Adrenal gland (tissue), 12 donors: ENCODE results near the gene RPA4. TPM values are rescaled to one million over a fixed set of nuclear protein-coding genes. Genes with fewer than 3 reads are reported as not detected.

Source experiments
- DNase-seq, 7 donors: peaks; one replicate each; pipeline ENCODE4 v3.0.0-alpha.2; 2019 to 2020
- H3K27ac ChIP-seq, 5 donors: fragments of 200-600 bp; sonication (generic) in 4 of 5; 1 replicate in 3 of 5; 2 replicates in 2 of 5; pipeline versions ENCODE4 v1.5.1 to v1.8.0; 2016 to 2020; ENCODE audit warnings: mild to moderate bottlenecking in 1 of 5
- H3K27me3 ChIP-seq: fragments of 200-600 bp; 2 replicates; pipeline ENCODE4 v1.8.0; 2021
- H3K36me3 ChIP-seq, 2 donors: fragments of 200-600 bp; replicated peaks in 1 of 2; 1 replicate in 1 of 2; 2 replicates in 1 of 2; pipeline versions ENCODE4 v1.5.1 to v1.8.0; 2018 to 2022
- H3K4me1 ChIP-seq, 2 donors: fragments of 200-600 bp; replicated peaks in 1 of 2; 1 replicate in 1 of 2; 2 replicates in 1 of 2; pipeline versions ENCODE4 v1.5.1 to v1.8.0; 2018 to 2021
- H3K4me3 ChIP-seq, 4 donors: fragments of 200-600 bp; sonication (generic) in 3 of 4; one replicate each; pipeline ENCODE4 v1.5.1; 2016 to 2018
- H3K9me3 ChIP-seq, 3 donors: fragments of 200-600 bp; sonication (generic) in 1 of 3; replicated peaks in 1 of 3; 1 replicate in 2 of 3; 2 replicates in 1 of 3; pipeline versions ENCODE4 v1.5.1 to v1.8.0; 2016 to 2021
- CTCF ChIP-seq, 6 experiments: fragments of 450-650 bp in 4 of 6; fragments of 200-600 bp in 2 of 6; sonication (generic) in 1 of 6; IDR thresholded peaks; 1 replicate in 5 of 6; 2 replicates in 1 of 6; pipeline versions ENCODE4 v1.5.1 to v1.8.0; 2016 to 2021; ENCODE audit warnings: antibody characterized with exemption in 6 of 6, mild to moderate bottlenecking in 2 of 6, moderate library complexity in 1 of 6
- POLR2A ChIP-seq, 2 donors: fragments of 450-650 bp; IDR thresholded peaks; one replicate each; pipeline ENCODE4 v1.6.1; 2017; ENCODE audit warnings: antibody characterized with exemption in 2 of 2, mild to moderate bottlenecking in 2 of 2, moderate library complexity in 1 of 2
- WGBS, 4 donors: extraction: QIAGEN DNeasy Blood & Tissue Kit in 2 of 4; methylation state at CpG; one replicate each; pipeline versions ENCODE4 v1.1.5 to v1.1.7; 2013 to 2017; 5-methylcytosine and 5-hydroxymethylcytosine counted together
- intact Hi-C, 2 donors: fragments of 100-400 bp; cut with DNase I; formaldehyde crosslinking; loops; one replicate each; pipeline versions ENCODE4 v1.14.1 to v1.15.0; 2022 to 2023
- polyA plus RNA-seq, 3 donors: library from polyadenylated mRNA; stranded (reverse); fragments of 200-250 nt in 2 of 3; fragments of 350-450 nt in 1 of 3; fragmentation: Illumina TruSeq in 1 of 3; extraction: RNeasy Lipid Tissue Mini Kit (QIAGEN cat#74804) in 1 of 3; gene quantifications; one replicate each; pipeline ENCODE4 v1.2.3, GENCODE V29; 2013 to 2014
- total RNA-seq, 9 donors: library from RNA; depleted of rRNA in 4 of 9; stranded (reverse); fragments of >200 nt in 4 of 9; fragments of 120-200 nt in 1 of 9; fragmentation: NEBNext Ultra II Directional in 1 of 9; extraction: Animal tissue kit (Norgen Biotek cat#: 25700) in 1 of 9; gene quantifications; one replicate each; pipeline versions ENCODE4 v1.1.0 to v1.2.4, GENCODE V29; 2013 to 2023
- donor health status: healthy with polysubstance abuse.
- donor health status: Bipolar disorder and iron deficiency.
- donor health status: DM: yes; HTN: yes; CAD: no.
- donor health status: DM: no; HTN: no; CAD: no.
- donor health status: DM: no; HTN: no; CAD: no.
- donor health status: DM: yes; HTN: yes; CAD: no.

The RPA4 gene
- total and polyA plus RNA-seq, 12 donors, result 0.07 to 2.0 (median 0.32) TPM; not detected in 3

GRCh38 chrX:96906741-96907140 is 23.0 kb downstream of the RPA4 start:
- Histone ChIP-seq H3K27me3 (no peaks in the 10 kb centered on the region), H3K4me1 (no peaks in the 10 kb centered on the region), H3K9me3 (no peaks in the 10 kb centered on the region), H3K36me3 (no peaks in the 10 kb centered on the region), H3K27ac (no peak overlapping the region), H3K4me3 (no peak overlapping the region)
- WGBS, 4 donors, result 82 to 87% (median 83%) methylated on average over 2 of the region's 2 CpGs
- intact Hi-C loops, result no loop called here
- DNase-seq, result no peak
- TF ChIP-seq POLR2A (IDR thresholded peaks at IDR 0.05) (no peak), CTCF (IDR thresholded peaks at IDR 0.05) (no peak)

DNA sequence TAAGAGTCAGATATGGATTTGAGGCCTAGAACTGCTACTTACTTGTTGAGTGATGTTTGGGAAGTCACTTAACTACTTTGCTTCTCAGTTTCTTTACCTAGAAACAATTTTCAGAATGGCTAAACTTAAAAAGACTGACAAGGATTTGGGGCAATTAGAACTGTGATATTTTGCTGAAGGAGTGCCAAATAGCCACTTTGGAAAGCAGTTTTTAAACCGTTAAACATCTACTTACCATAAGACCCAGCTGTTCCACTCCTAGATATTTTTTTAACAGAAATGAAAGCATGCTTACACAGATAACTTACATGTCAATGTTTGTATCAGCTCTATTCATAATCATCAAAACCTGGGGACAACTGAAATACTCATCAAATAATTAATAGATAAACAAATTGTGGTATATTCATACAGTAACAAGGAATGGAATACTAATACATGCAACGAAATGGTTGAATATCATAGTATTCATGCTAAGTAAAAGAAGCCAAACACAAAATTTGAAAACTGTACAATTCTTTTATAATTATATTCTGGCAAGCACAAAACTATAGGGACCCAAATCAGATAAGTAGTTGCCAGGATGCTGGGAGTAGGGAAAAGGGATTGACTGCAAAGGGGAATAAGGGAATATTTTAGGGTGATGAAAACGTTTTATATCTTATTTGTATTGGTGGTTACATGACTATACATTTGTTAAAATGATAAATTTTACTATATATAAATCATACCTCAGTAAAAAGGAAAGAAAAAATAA is 24.0 kb downstream of the RPA4 start:
- Histone ChIP-seq H3K9me3 (no peaks in the 10 kb centered on the region), H3K4me1 (no peaks in the 10 kb centered on the region), H3K36me3 (no peaks in the 10 kb centered on the region), H3K4me3 (no peak overlapping the region), H3K27me3 (no peaks in the 10 kb centered on the region), H3K27ac (no peak overlapping the region)
- TF ChIP-seq POLR2A (IDR thresholded peaks at IDR 0.05), result no peak
- TF ChIP-seq CTCF (IDR thresholded peaks at IDR 0.05), result no peak
- intact Hi-C loops, result no loop called here
- DNase-seq, result no peak
- WGBS, 4 donors, result 50 to 55% (median 52%) methylated on average over 3 of the region's 3 CpGs

- intact Hi-C loops, result no loop called here
- no peaks in the 10 kb centered on the region for H3K36me3 ChIP-seq
- no peak for DNase-seq
- no peaks in the 10 kb centered on the region for H3K27me3 ChIP-seq
- WGBS, 4 donors, result 77 to 86% (median 81%) methylated on average over 5 of the region's 5 CpGs
- TF ChIP-seq POLR2A (IDR thresholded peaks at IDR 0.05) (no peak), CTCF (IDR thresholded peaks at IDR 0.05) (no peak)
- H3K4me1 ChIP-seq, result no peaks in the 10 kb centered on the region
- H3K27ac ChIP-seq, result no peak overlapping the region
- H3K4me3 ChIP-seq, result no peak overlapping the region
- H3K9me3 ChIP-seq, result no peaks in the 10 kb centered on the region
These were observed 25.6 kb downstream of the RPA4 start for GRCh38 chrX:96909291-96909690.

DNA sequence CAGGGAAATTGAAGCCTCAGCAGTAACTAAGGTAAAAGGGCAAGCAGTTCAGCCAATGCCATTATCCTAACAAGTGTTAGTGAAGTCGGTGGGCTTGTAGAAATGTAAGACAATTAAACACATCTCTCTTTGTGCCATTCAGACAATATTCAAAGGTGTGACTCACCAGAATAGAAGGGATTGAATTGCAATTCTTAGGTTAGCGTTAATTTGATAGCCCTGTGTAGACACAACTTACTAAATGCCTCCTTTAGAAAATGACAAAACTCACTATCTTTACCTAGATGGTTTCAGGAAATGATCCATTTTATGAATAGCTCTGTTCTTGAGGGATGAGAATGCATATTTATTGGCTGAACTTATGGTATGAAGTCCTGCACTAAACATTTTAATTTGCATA is 35.2 kb downstream of the RPA4 start:
- no peaks in the 10 kb centered on the region for H3K27me3 ChIP-seq
- no peak overlapping the region for H3K4me3 ChIP-seq
- intact Hi-C loops, result no loop called here
- 76 to 97% (median 88%) methylated on average over 2 of the region's 2 CpGs for WGBS, 4 donors
- TF ChIP-seq CTCF (IDR thresholded peaks at IDR 0.05) (no peak), POLR2A (IDR thresholded peaks at IDR 0.05) (no peak)
- H3K27ac ChIP-seq, result no peak overlapping the region
- no peaks in the 10 kb centered on the region for H3K9me3 ChIP-seq
- H3K36me3 ChIP-seq, result no peaks in the 10 kb centered on the region
- DNase-seq, result no peak
- H3K4me1 ChIP-seq, result no peaks in the 10 kb centered on the region
